Neuron (in vitro differentiated cells): ENCODE results near the gene VIPR2.

Experiments
- H2AFZ ChIP-seq: one replicate; pipeline ENCODE4 v1.6.1; 2013; ENCODE audit warnings: low read depth, mild to moderate bottlenecking, inconsistent platforms, low read length, moderate library complexity
- H3K27me3 ChIP-seq: one replicate; pipeline ENCODE4 v1.6.1; 2013; ENCODE audit warnings: low read length; ENCODE audit not compliant: insufficient read depth
- H3K36me3 ChIP-seq: one replicate; pipeline ENCODE4 v1.6.1; 2013; ENCODE audit warnings: low read length; ENCODE audit not compliant: insufficient read depth
- H3K4me1 ChIP-seq: one replicate; pipeline ENCODE4 v1.6.1; 2013; ENCODE audit warnings: low read length; ENCODE audit not compliant: insufficient read depth
- H3K4me3 ChIP-seq: 2 replicates; pipeline ENCODE4 v1.5.1; 2013; ENCODE audit warnings: mild to moderate bottlenecking, low read length, moderate library complexity
- H3K9me3 ChIP-seq: one replicate; pipeline ENCODE4 v1.6.1; 2013; ENCODE audit warnings: low read length

The VIPR2 gene

DNA sequence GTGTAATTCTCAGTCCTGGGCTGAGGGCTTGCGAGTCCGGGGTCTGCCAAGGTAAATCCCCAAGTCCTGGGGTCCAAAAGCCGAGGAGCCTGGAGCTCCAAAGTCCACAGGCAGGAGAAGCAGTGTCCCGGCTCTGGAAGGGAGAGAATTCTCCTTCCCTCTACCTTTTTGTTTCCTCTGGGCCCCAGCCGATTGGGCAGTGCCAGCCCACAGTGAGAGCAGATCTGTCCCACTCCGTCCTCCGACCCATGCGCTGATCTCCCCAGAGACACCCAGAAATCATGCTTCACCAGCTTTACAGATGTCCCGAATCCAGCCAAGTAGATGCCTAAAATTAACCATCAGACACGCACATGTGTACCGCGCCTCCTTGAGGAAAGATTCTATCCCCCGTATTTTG lies 8.1 kb upstream of the VIPR2 start:
- H3K36me3 ChIP-seq = no peaks in the 10 kb centered on the region
- peaks cover 18% of the 10 kb centered on the region for H3K27me3 ChIP-seq

DNA sequence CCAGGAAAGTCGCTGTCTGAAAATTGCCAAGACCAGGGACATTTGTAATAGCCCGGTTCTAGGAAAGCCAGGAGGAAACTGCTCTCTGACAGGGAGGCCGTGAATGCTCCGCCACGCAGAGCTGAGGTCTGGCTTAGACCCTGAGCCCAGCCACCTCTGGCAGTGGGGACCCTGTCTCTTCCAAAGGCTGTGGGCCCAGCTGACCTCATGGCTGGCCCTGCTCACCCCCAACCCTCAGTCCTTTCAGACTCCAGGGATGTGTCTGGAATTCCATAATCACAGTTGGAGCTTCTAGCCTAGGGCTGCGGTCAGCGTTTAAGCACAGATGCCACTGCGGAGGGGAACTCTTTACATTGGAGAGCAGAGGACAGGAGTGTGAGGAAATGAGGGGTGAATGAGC lies 6.6 kb upstream of the VIPR2 start:
- peaks cover 4% of the 10 kb centered on the region for H3K9me3 ChIP-seq
- no peaks in the 10 kb centered on the region for H3K4me1 ChIP-seq
- H2AFZ ChIP-seq = no peak overlapping the region
- H3K36me3 ChIP-seq = no peaks in the 10 kb centered on the region
- peaks cover 25% of the 10 kb centered on the region for H3K27me3 ChIP-seq
- H3K4me3 ChIP-seq = no peak overlapping the region

More for the DNA sequence above, 8.1 kb upstream of the VIPR2 start:
- H3K4me3 ChIP-seq = no peak overlapping the region
- no peaks in the 10 kb centered on the region for H3K4me1 ChIP-seq
- peaks cover 4% of the 10 kb centered on the region for H3K9me3 ChIP-seq
- no peak overlapping the region for H2AFZ ChIP-seq

DNA sequence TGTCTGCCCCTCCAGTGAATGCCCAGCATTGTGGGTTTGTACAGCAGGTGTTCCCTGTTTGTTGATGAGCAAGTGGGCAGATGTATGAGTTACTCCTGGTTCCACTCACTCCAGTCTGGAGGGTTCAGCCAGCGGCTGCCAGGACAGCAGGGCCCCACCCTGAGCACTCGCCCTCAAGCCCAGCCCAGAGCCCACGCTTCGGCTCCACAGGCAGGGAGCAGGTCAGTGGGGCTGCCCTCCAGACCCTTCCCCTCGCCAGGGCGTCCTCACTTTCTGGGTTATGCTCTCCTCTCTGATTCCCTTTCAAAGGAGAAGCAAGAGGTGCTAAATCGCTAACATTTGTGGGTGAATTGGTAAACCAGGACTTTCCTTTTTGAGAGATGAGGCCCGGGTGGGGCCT lies 4.8 kb upstream of the VIPR2 start:
- Histone ChIP-seq H3K4me3 (no peak overlapping the region), H3K4me1 (no peaks in the 10 kb centered on the region), H3K36me3 (no peaks in the 10 kb centered on the region), H2AFZ (no peak overlapping the region), H3K27me3 (peaks cover 37% of the 10 kb centered on the region), H3K9me3 (peaks cover 5% of the 10 kb centered on the region)

DNA sequence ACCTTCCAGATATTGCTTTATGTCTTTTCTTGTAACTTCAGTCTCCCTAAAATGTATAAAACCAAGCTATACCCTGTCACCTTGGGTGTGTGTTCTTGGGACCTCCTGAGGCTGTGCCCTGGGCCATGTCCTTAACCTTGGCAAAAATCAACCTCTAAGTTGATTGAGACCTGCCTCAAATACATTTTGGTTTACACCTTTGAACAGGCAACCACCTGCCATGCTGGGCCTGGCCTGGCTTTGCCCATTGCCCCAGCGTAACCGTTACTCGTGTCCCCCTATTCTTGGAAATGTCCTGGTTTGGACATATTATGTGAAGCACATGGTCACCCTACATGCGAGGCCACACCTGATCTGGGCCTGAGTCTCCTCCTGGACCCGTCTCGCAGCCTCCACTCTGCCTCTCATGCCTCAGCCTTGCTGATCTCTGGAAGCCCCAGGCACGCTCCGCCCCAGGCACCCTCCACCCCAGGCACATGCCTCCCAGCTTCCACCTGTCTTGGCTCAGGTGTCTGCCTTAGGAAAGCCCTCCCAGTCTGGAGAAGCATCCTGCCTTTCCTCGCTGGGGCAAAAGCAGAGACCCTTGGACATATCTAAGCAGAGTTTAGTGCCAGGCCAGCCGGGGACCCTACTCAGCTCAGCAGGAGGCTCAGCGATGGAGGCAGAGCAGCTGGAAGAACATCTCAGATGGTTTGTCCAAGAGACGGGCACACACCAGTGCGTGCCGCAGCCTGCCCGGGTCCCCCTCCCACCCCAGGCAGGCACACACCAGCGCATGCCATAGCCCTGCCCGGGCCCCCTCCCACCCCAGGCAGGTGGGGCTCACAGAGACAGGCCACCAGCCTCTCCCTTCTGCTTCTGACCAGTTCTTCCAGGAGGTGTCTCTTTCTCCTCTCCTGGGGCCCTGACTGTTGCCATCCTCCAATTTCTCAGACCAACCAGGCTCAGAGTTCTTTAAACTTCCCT lies 4.0 kb upstream of the VIPR2 start:
- H3K9me3 ChIP-seq = peaks cover 5% of the 10 kb centered on the region
- no peak overlapping the region for H3K4me3 ChIP-seq
- H2AFZ ChIP-seq = no peak overlapping the region
- no peaks in the 10 kb centered on the region for H3K4me1 ChIP-seq
- H3K27me3 ChIP-seq = peaks cover 45% of the 10 kb centered on the region
- no peaks in the 10 kb centered on the region for H3K36me3 ChIP-seq

DNA sequence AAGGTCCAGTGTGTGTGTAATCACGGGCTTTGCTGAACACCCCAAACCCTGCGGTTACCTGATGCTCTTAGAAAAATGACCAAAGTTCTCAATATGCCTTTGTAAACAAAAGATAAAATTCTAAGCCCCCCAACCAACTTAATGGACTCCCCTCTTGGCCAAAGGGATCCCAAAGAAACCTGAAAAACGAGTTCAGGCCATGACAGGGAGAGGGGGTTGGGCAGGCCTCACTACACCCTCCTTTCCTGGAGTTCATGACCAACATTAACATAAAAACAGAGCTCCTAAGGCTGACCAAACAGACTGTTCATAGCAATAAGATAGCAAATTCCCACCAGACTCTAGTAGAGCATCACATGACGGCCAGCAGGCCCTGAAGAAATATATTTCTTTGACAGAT lies 3.0 kb upstream of the VIPR2 start:
- peaks cover 5% of the 10 kb centered on the region for H3K9me3 ChIP-seq
- peaks cover 55% of the 10 kb centered on the region for H3K27me3 ChIP-seq
- no peak overlapping the region for H2AFZ ChIP-seq
- no peak overlapping the region for H3K4me3 ChIP-seq
- H3K4me1 ChIP-seq = no peaks in the 10 kb centered on the region
- H3K36me3 ChIP-seq = no peaks in the 10 kb centered on the region

DNA sequence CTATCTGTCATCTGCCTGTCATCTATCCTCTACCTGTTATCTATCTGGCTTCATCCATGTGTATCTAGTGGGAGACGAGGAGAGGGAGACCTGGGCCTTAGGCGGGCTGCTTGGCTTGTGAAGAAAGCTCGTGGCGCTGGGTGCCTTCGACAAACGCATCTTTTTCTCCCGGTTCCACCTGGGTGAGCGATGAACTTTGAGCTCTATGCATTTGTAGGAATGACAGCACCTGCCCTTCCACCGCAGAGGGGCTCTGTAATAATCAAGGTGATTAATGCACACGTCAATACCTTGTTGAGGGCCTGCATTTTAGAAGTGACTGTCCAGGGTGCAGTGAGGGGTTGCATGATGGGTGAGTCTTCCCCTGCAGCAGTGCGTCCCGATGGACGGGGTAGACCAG lies 2.6 kb upstream of the VIPR2 start:
- Histone ChIP-seq H2AFZ (no peak overlapping the region), H3K9me3 (peaks cover 5% of the 10 kb centered on the region), H3K4me1 (no peaks in the 10 kb centered on the region), H3K27me3 (peaks cover 60% of the 10 kb centered on the region), H3K36me3 (no peaks in the 10 kb centered on the region), H3K4me3 (no peak overlapping the region)

DNA sequence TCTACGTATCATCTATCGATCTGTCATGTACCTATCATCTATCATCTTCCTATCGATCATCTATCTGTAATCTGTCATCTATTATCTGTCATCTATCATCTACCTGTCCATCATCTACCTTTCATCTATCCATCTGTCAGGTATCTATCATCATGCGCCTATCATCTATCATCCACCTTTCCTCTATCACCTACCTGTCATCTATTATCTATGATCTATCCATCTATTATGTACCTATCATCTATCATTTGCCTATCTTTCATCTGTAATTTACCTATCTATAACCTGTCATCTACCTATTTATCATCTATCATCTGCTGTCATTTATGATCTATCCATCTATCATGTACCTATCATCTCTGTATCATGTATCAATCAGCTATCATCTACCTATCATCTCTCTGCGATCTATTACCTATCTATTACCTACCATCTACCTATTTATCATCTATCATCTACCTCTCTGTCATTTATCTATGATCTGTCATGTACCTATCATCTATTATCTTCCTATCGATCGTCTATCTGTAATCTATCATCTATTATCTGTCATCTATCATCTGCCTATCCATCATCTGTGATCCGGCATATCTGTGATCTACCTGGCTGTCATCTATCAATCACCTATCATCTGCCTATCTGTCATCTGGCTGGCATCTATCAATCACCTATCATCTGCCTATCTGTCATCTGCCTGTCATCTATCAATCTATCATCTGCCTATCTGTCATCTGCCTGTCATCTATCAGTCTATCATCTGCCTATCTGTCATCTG lies 1.6 kb upstream of the VIPR2 start:
- Histone ChIP-seq H2AFZ (no peak overlapping the region), H3K36me3 (no peaks in the 10 kb centered on the region), H3K9me3 (peaks cover 5% of the 10 kb centered on the region), H3K4me1 (no peaks in the 10 kb centered on the region), H3K27me3 (peaks cover 67% of the 10 kb centered on the region), H3K4me3 (no peak overlapping the region)

DNA sequence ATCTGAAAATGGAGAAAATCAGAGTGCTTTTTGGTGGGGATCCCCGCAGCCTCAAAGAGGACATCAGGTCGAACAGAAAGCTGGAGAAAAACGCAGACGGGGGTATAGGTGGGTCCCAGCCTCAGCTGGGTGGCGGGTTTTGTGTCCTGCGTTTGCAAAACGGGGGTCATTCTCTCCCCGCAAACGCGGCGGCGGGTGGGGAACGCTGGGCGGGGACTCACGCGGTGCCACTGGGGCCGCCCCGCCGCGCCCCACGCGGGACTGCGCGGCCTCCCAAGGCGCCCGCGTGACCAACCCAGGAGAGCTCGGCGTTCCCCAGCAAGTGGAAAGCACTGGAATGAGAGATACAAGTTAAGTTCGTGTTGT lies 806 bp upstream of the VIPR2 start:
- Histone ChIP-seq H2AFZ (no peak overlapping the region), H3K9me3 (peaks cover 5% of the 10 kb centered on the region), H3K36me3 (no peaks in the 10 kb centered on the region), H3K4me3 (no peak overlapping the region), H3K27me3 (peaks cover 71% of the 10 kb centered on the region), H3K4me1 (no peaks in the 10 kb centered on the region)

DNA sequence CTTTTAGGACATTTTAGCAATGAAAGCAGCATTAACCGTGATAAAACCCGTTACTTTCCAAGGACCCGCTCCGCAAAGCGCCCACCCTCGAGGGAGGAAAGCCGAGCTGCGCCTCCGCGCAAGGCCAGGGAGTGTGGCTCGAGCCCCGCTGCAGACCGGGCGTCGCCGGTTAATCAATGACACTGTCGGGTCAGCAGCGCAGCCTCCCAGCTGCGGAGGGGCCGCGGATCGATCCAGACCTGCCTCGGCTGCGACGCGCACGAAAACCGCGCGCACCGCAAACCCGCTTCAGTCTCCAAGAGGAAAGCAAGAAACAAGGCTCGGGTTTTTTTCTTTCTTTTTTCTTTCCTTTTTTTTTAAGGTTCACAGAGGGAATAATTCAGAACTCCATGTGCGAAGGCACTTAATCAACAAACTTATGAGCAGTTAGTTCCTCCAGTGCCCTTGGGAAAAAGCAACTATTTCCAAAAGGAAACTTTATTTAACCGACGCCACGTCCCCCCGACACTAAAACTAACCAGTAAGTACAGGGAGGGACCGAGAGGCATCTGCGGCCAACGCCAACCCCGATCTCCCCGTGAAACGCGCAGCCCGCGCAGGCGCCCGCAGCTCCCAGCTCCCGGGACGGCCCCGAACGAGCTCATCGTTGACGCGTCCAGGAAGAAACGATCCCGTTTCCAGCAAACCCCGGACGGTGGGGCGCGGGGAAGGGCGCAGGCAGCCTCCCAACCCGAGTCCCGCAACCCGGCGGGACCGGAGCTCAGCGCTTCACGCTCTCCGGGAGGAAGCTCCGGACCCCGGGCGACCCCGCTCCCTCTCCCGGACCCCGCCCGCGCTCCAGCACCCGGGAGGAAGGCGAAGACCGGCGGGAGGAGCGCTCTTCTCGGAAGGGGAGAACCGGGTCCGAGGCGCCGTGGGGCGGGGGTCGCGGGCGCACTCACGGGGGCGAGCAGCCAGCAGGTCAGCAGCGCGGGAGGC lies 598 bp downstream of the VIPR2 start:
- Histone ChIP-seq H3K27me3 (peaks cover 64% of the 10 kb centered on the region), H3K9me3 (peaks cover 5% of the 10 kb centered on the region), H2AFZ (peak overlapping the region; percentile 36), H3K4me1 (no peaks in the 10 kb centered on the region), H3K4me3 (no peak overlapping the region), H3K36me3 (no peaks in the 10 kb centered on the region)

DNA sequence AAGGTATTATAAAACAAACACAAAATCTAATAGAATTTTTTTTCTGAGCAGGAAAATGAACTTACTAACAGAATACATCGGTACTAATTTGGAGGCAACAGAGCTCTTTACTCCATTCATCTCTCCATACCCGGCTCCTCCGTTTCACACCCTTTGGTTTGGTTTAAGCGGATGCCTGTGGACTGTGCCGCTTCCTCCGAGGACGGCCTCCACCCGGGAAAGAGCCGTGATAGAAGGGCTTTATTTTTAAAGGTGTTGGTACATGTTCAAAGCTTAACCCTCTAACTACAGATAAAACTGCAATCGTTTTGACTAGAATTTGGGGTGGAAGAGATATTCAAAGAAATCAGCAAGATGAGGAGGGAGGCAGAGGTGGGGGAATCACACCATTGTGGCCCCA lies 1.9 kb downstream of the VIPR2 start:
- Histone ChIP-seq H3K9me3 (peaks cover 1% of the 10 kb centered on the region), H3K36me3 (no peaks in the 10 kb centered on the region), H3K27me3 (peaks cover 52% of the 10 kb centered on the region), H3K4me3 (no peak overlapping the region), H3K4me1 (no peaks in the 10 kb centered on the region), H2AFZ (no peak overlapping the region)

DNA sequence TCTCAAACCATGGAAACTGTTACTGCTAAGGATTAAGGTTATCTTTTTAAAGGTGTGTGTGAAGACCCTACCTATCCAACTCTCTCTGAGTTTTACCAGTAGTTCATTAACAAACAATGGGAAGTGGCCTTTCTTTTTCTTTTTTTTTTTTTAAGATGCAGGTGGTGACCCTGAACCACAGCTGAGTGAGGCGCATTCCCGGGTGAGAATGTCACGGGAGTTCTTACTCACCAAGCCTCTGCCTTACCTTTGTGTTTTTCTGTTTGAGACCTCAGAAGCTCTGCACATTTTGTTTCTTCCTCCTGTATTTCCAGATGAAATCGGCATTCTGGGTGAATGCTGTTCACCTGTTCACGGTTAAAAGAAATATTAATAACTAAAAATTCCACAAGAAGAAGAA lies 2.5 kb downstream of the VIPR2 start:
- H3K27me3 ChIP-seq = peaks cover 52% of the 10 kb centered on the region
- no peaks in the 10 kb centered on the region for H3K4me1 ChIP-seq
- H2AFZ ChIP-seq = no peak overlapping the region
- peaks cover 1% of the 10 kb centered on the region for H3K9me3 ChIP-seq
- H3K36me3 ChIP-seq = no peaks in the 10 kb centered on the region
- H3K4me3 ChIP-seq = no peak overlapping the region

DNA sequence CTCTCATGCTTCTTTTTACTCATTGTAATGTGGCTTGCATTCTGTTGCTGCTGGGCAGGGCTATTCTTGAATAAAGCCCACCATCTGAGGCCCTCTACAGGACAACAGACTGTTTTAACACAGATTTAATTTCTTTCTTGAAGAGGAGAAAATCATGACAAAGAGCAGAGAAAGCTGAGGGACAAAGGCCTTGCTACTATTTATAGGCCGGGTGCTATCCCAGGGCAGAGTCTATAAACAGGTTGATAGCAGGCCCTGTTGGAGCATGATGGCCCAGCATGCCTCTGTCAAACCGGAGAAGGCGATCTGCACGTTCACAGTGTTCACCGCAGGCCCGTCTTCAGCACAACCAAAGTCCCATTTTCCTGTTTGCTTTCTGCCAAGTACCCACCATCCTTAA lies 3.0 kb downstream of the VIPR2 start:
- H3K9me3 ChIP-seq = peaks cover 1% of the 10 kb centered on the region
- no peak overlapping the region for H3K4me3 ChIP-seq
- H3K36me3 ChIP-seq = no peaks in the 10 kb centered on the region
- H3K4me1 ChIP-seq = no peaks in the 10 kb centered on the region
- no peak overlapping the region for H2AFZ ChIP-seq
- H3K27me3 ChIP-seq = peaks cover 51% of the 10 kb centered on the region
